Measurements from ENCODE around the gene CCDC8. TPM values are rescaled to one million over a fixed set of nuclear protein-coding genes. Genes with fewer than 3 reads are reported as not detected.

CCDC8 gene, protein sequence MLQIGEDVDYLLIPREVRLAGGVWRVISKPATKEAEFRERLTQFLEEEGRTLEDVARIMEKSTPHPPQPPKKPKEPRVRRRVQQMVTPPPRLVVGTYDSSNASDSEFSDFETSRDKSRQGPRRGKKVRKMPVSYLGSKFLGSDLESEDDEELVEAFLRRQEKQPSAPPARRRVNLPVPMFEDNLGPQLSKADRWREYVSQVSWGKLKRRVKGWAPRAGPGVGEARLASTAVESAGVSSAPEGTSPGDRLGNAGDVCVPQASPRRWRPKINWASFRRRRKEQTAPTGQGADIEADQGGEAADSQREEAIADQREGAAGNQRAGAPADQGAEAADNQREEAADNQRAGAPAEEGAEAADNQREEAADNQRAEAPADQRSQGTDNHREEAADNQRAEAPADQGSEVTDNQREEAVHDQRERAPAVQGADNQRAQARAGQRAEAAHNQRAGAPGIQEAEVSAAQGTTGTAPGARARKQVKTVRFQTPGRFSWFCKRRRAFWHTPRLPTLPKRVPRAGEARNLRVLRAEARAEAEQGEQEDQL
- 1 to 10 TPM in 1 of 4 donors, under 1 TPM in 3; 0.70 to 2.5 (median 0.90) TPM for total RNA-seq

- Histone ChIP-seq H3K4me1 (peaks cover 0 to 19% (median 2%) of the 10 kb centered on the region in 4 donors), H3K36me3 (no peaks in the 10 kb centered on the region), H3K4me3 (peak within 1 kb of the TSS; percentile 18 to 45 (median 33)), H3K27ac (peak within 1 kb of the TSS in 2 of 4 donors; percentile 49 to 54), H3K9me3 (no peaks in the 10 kb centered on the region), H3K27me3 (peaks cover 0 to 33% of the 10 kb centered on the region in 2 donors)
- DNase-seq, result no peak
- TF ChIP-seq POLR2A (IDR thresholded peaks at IDR 0.05) (no peak), CTCF (IDR thresholded peaks at IDR 0.05) (no peak)
These were observed at the start of gene CCDC8 for GRCh38 chr19:46413262-46414031. Gene CCDC8, minus strand, starts transcription at chr19:46413564. Its CDS starts 754 bp downstream, at chr19:46412810.

DNA sequence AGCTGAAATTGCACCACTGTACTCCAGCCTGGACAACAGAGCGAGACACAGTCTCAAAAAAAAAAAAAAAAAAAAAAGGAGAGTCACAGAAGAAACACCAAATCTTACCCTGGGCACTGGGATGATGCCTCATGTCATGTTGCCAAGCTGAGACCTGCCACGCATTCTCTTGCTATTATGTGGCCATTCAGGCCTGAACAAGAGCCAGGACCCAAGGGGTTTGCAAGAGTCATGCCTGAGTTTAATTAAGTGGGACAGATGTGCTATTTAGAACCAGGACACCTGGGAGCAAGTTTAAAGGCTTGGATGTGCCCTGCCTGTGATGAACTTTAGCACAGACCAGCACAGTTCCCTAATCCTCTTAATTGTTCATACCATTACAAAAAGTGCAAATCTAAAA lies 48.2 kb upstream of the CCDC8 start:
- no peak for DNase-seq
- Histone ChIP-seq H3K36me3 (no peaks in the 10 kb centered on the region), H3K4me1 (no peaks in the 10 kb centered on the region), H3K27ac (no peak overlapping the region), H3K27me3 (no peaks in the 10 kb centered on the region), H3K4me3 (no peak overlapping the region), H3K9me3 (no peaks in the 10 kb centered on the region)
- TF ChIP-seq CTCF (IDR thresholded peaks at IDR 0.05) (no peak), POLR2A (IDR thresholded peaks at IDR 0.05) (no peak)

DNA sequence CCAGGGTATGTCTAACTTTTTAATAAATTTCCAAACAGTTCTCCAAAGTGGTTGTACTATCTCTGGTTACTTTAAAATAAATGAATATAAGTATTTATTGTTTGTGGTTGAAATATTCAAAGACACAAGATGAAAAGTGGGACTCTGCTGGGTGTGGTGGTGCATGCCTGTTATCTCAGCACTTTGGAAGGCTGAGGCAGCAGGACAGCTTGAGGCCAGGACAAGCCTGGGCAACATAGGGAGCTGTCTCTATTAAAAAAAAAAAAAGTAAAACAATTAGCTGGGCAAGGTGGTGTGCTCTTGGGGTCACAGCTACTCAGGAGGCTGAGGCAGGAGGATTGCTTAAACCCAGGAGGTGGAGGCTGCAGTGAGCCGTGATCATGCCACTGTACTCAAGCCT lies 47.6 kb upstream of the CCDC8 start:
- no peaks in the 10 kb centered on the region for H3K9me3 ChIP-seq
- no peak for DNase-seq
- H3K27me3 ChIP-seq, result no peaks in the 10 kb centered on the region
- H3K4me3 ChIP-seq, result no peak overlapping the region
- no peak overlapping the region for H3K27ac ChIP-seq
- TF ChIP-seq POLR2A (IDR thresholded peaks at IDR 0.05), result no peak
- TF ChIP-seq CTCF (IDR thresholded peaks at IDR 0.05), result no peak
- no peaks in the 10 kb centered on the region for H3K36me3 ChIP-seq
- no peaks in the 10 kb centered on the region for H3K4me1 ChIP-seq

DNA sequence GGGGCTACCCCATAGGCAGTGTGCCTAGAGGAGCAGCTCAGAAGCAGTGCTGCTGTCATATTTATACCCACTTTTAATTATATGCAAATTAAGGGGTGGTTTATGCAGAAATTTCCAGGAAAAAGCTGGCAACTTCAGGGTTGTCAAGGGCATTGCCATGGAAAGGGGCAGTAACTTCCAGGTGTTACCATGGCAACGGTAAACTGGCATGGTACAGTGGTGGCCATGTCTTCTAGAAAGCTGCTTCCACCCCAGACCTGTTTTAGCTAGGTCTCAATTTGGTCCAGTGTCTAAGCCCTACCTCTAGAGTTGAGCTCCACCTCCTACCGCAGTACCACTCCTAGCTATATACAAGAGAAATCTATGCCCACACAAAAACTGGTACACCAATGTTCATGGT lies 46.7 kb upstream of the CCDC8 start:
- DNase-seq, result no peak
- Histone ChIP-seq H3K4me1 (no peaks in the 10 kb centered on the region), H3K9me3 (no peaks in the 10 kb centered on the region), H3K27me3 (no peaks in the 10 kb centered on the region), H3K36me3 (no peaks in the 10 kb centered on the region), H3K27ac (no peak overlapping the region), H3K4me3 (no peak overlapping the region)
- no peak for TF ChIP-seq CTCF (IDR thresholded peaks at IDR 0.05)
- TF ChIP-seq POLR2A (IDR thresholded peaks at IDR 0.05), result no peak

DNA sequence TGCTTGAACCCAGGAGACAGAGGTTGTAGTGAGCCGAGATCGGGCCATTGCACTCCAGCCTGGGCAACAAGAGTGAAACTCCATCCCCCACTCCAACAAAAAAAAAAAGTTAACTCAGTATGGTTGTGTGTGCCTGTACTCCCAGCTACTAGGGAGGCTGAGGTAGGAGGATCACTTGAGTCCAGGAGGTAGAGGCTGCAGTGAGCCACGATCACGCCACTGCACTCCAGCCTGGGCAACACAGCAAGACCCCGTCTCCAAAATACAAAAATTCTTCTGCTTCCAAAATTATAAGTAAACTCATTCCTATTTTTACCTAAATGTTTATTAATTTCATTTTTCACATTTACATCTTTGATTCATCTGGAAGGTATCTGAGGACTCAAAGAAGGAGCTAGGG lies 43.6 kb upstream of the CCDC8 start:
- DNase-seq, result no peak
- TF ChIP-seq POLR2A (IDR thresholded peaks at IDR 0.05), result no peak
- no peak for TF ChIP-seq CTCF (IDR thresholded peaks at IDR 0.05)
- Histone ChIP-seq H3K27ac (no peak overlapping the region), H3K36me3 (no peaks in the 10 kb centered on the region), H3K4me1 (no peaks in the 10 kb centered on the region), H3K27me3 (no peaks in the 10 kb centered on the region), H3K4me3 (no peak overlapping the region), H3K9me3 (no peaks in the 10 kb centered on the region)
